H9 (cell line): ENCODE data around the gene MTERF4. TPM values are rescaled to one million over a fixed set of nuclear protein-coding genes. Genes with fewer than 3 reads are reported as not detected.

Source experiments
- DNase-seq: peaks from one replicate; pipeline ENCODE4 v3.0.0-alpha.2; 2017
- H2AFZ ChIP-seq: one replicate; pipeline ENCODE4 v1.6.1; 2013; ENCODE audit warnings: mild to moderate bottlenecking, low read length, control low read depth, moderate library complexity
- H2AK5ac ChIP-seq: 2 replicates; pipeline ENCODE4 v1.6.1; 2013; ENCODE audit warnings: low read length, control low read depth, mixed read lengths; ENCODE audit not compliant: insufficient read length
- H2BK120ac ChIP-seq: one replicate; pipeline ENCODE4 v1.6.1; 2013; ENCODE audit warnings: low read depth, mild to moderate bottlenecking, low read length, control low read depth, inconsistent platforms; ENCODE audit not compliant: poor library complexity, severe bottlenecking
- H2BK12ac ChIP-seq: 2 replicates; pipeline ENCODE4 v1.6.1; 2013; ENCODE audit warnings: low read length, control low read depth, mixed read lengths, low read depth; ENCODE audit not compliant: insufficient read length
- H2BK15ac ChIP-seq: 2 replicates; pipeline ENCODE4 v1.6.1; 2013; ENCODE audit warnings: low read depth, low read length, control low read depth
- H2BK20ac ChIP-seq: one replicate; pipeline ENCODE4 v1.6.1; 2013; ENCODE audit warnings: low read depth, mild to moderate bottlenecking, low read length, control low read depth, inconsistent platforms; ENCODE audit not compliant: poor library complexity, severe bottlenecking
- H2BK5ac ChIP-seq: 2 replicates; pipeline ENCODE4 v1.6.1; 2013; ENCODE audit warnings: low read length, control low read depth, mixed read lengths; ENCODE audit not compliant: insufficient read length
- H3K14ac ChIP-seq: 2 replicates; pipeline ENCODE4 v1.6.1; 2013; ENCODE audit warnings: low read length, control low read depth; ENCODE audit not compliant: insufficient read depth
- H3K18ac ChIP-seq: 2 replicates; pipeline ENCODE4 v1.6.1; 2013; ENCODE audit warnings: low read depth, mild to moderate bottlenecking, mixed read lengths, low read length, control low read depth; ENCODE audit not compliant: insufficient read length
- H3K23ac ChIP-seq: 2 replicates; pipeline ENCODE4 v1.6.1; 2013; ENCODE audit warnings: low read length, control low read depth, mixed read lengths, low read depth; ENCODE audit not compliant: insufficient read length
- H3K23me2 ChIP-seq: 2 replicates; pipeline ENCODE4 v1.6.1; 2013; ENCODE audit warnings: low read depth, mild to moderate bottlenecking, mixed read lengths, low read length, control low read depth; ENCODE audit not compliant: insufficient read length, poor library complexity, severe bottlenecking
- H3K27ac ChIP-seq: 2 replicates; pipeline ENCODE4 v1.5.1; 2013; ENCODE audit warnings: low read length, control low read depth, mixed read lengths, low read depth; ENCODE audit not compliant: insufficient read length
- H3K27me3 ChIP-seq: 2 replicates; pipeline ENCODE4 v1.6.1; 2013; ENCODE audit warnings: low read length, control low read depth, inconsistent platforms; ENCODE audit not compliant: insufficient read depth
- H3K4ac ChIP-seq: 2 replicates; pipeline ENCODE4 v1.6.1; 2013; ENCODE audit warnings: low read depth, mild to moderate bottlenecking, control low read depth, inconsistent platforms, low read length, moderate library complexity
- H3K4me1 ChIP-seq: 2 replicates; pipeline ENCODE4 v1.6.1; 2013; ENCODE audit warnings: low read length, control low read depth, inconsistent platforms; ENCODE audit not compliant: insufficient read depth
- H3K4me2 ChIP-seq: 2 replicates; pipeline ENCODE4 v1.6.1; 2013; ENCODE audit warnings: low read length, control low read depth, mixed read lengths; ENCODE audit not compliant: insufficient read length, insufficient read depth
- H3K56ac ChIP-seq: 2 replicates; pipeline ENCODE4 v1.6.1; 2013; ENCODE audit warnings: low read depth, mild to moderate bottlenecking, mixed read lengths, low read length, control low read depth; ENCODE audit not compliant: insufficient read length
- H3K79me1 ChIP-seq: 2 replicates; pipeline ENCODE4 v1.6.1; 2013; ENCODE audit warnings: low read depth, mild to moderate bottlenecking, moderate library complexity, low read length, control low read depth, inconsistent platforms; ENCODE audit not compliant: insufficient read depth, poor library complexity, severe bottlenecking
- H3K79me2 ChIP-seq: 2 replicates; pipeline ENCODE4 v1.6.1; 2013; ENCODE audit warnings: low read length, control low read depth, inconsistent platforms; ENCODE audit not compliant: insufficient read depth
- H3K9ac ChIP-seq: 2 replicates; pipeline ENCODE4 v1.6.1; 2013; ENCODE audit warnings: low read length, control low read depth, mixed read lengths; ENCODE audit not compliant: insufficient read length; ENCODE audit errors: extremely low read depth
- H3K9me3 ChIP-seq: one replicate; pipeline ENCODE4 v1.6.1; 2013; ENCODE audit warnings: low read depth, low read length, inconsistent platforms; ENCODE audit not compliant: control insufficient read depth
- H3T11ph ChIP-seq: one replicate; pipeline ENCODE4 v1.6.1; 2013; ENCODE audit warnings: mild to moderate bottlenecking, low read length, control low read depth, inconsistent platforms
- H4K20me1 ChIP-seq: one replicate; pipeline ENCODE4 v1.6.1; 2013; ENCODE audit not compliant: control insufficient read depth, insufficient read length, insufficient read depth
- H4K5ac ChIP-seq: 2 replicates; pipeline ENCODE4 v1.6.1; 2013; ENCODE audit warnings: low read depth, mild to moderate bottlenecking, mixed read lengths, low read length, control low read depth; ENCODE audit not compliant: insufficient read length
- H4K8ac ChIP-seq: replicated peaks from 2 replicates; pipeline ENCODE4 v1.6.1; 2013; ENCODE audit warnings: low read length, control low read depth, mixed read lengths, low read depth; ENCODE audit not compliant: insufficient read length
- H4K91ac ChIP-seq: 2 replicates; pipeline ENCODE4 v1.6.1; 2013; ENCODE audit warnings: low read depth, mild to moderate bottlenecking, moderate library complexity, mixed read lengths, low read length, control low read depth; ENCODE audit not compliant: insufficient read length
- H3K27ac Mint-ChIP-seq, 3 experiments: 2 replicates in 2 of 3; 3 replicates in 1 of 3; pipeline ENCODE4 v1.8.0; 2020 to 2021; ENCODE audit warnings: mixed read lengths in 3 of 3, mild to moderate bottlenecking in 1 of 3, moderate library complexity in 1 of 3
- H3K27me3 Mint-ChIP-seq: 2 replicates; pipeline ENCODE4 v1.8.0; 2021; ENCODE audit warnings: low read depth, mild to moderate bottlenecking, moderate library complexity, mixed read lengths
- H3K36me3 Mint-ChIP-seq, 3 experiments: 2 replicates in 2 of 3; 3 replicates in 1 of 3; pipeline ENCODE4 v1.8.0; 2020 to 2021; ENCODE audit warnings: low read depth in 3 of 3, mixed read lengths in 3 of 3; ENCODE audit not compliant: insufficient read depth in 1 of 3
- H3K4me1 Mint-ChIP-seq, 2 experiments: 2 replicates each; pipeline ENCODE4 v1.8.0; 2020; ENCODE audit warnings: mixed read lengths in 2 of 2
- H3K4me3 Mint-ChIP-seq, 2 experiments: 2 replicates in 1 of 2; 3 replicates in 1 of 2; pipeline ENCODE4 v1.8.0; 2020 to 2021; ENCODE audit warnings: mild to moderate bottlenecking in 2 of 2, mixed read lengths in 2 of 2, moderate library complexity in 1 of 2
- H3K9me3 Mint-ChIP-seq, 2 experiments: 2 replicates in 1 of 2; 3 replicates in 1 of 2; pipeline ENCODE4 v1.8.0; 2020; ENCODE audit warnings: mild to moderate bottlenecking in 2 of 2, mixed read lengths in 2 of 2, moderate library complexity in 1 of 2
- WGBS: extraction: QIAGEN DNeasy Blood & Tissue Kit; methylation state at CpG from one replicate; pipeline ENCODE4 v1.1.7; 2013; ENCODE audit warnings: missing lambda C conversion rate, low lambda C conversion rate, mixed read lengths; ENCODE audit not compliant: insufficient read length; ENCODE audit errors: extremely low coverage; 5-methylcytosine and 5-hydroxymethylcytosine counted together
- total RNA-seq: library from RNA; stranded (reverse); gene quantifications from 2 replicates; pipeline ENCODE4 v1.2.1, GENCODE V29; 2021
- TF ChIP-seq, protein P1 (sequence below): fragments of 200-600 bp; sonication (generic); conservative IDR thresholded peaks from 3 replicates; pipeline ENCODE4 v1.8.0; 2021; ENCODE audit warnings: antibody characterized with exemption, mild to moderate bottlenecking

The MTERF4 gene
- total RNA-seq, 1 experiment from 2014 or later = 35.0 TPM

DNA sequence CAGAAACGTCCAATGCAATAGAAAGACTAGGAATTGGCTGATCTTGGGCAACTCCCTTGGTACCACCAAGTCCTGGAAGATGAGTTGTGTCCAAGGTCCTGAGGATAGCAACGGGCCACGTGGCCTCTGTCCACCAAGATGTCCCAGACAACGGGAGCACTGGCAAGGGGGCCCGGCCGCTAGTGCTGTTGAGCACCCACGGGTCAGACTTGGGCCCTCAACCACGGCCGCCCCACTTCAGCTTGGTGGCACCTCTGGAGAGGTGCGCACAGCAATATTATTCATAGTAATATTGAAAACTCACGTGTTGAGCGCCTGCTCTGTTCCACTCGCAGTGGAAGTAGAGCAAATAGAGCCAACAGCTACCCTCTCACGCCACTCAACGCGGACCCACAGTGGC is 28.2 kb upstream of the MTERF4 start:
- Histone ChIP-seq H4K91ac (no peak overlapping the region), H3K27ac (no peak overlapping the region), H4K8ac (no peak overlapping the region), H2BK15ac (no peak overlapping the region), H4K5ac (no peak overlapping the region), H2AFZ (no peak overlapping the region), H3K4me2 (no peak overlapping the region), H3K23me2 (no peaks in the 10 kb centered on the region), H3K79me2 (no peaks in the 10 kb centered on the region), H3K56ac (no peak overlapping the region), H2BK120ac (no peak overlapping the region), H3T11ph (no peak overlapping the region), H3K4me1 (no peaks in the 10 kb centered on the region), H3K23ac (no peak overlapping the region), H3K9me3 (no peaks in the 10 kb centered on the region), H3K27me3 (no peaks in the 10 kb centered on the region), H4K20me1 (no peaks in the 10 kb centered on the region), H2BK12ac (no peak overlapping the region), H2AK5ac (no peak overlapping the region), H3K9ac (no peak overlapping the region), H3K79me1 (no peaks in the 10 kb centered on the region), H3K18ac (no peak overlapping the region), H2BK20ac (no peak overlapping the region), H2BK5ac (no peak overlapping the region), H3K4ac (no peak overlapping the region), H3K14ac (no peak overlapping the region)
- H3K36me3 Mint-ChIP-seq = peaks cover 18 to 51% (median 34%) of the 10 kb centered on the region in 3 experiments
- no peaks in the 10 kb centered on the region for H3K4me1 Mint-ChIP-seq
- no peaks in the 10 kb centered on the region for H3K27me3 Mint-ChIP-seq
- WGBS = no CpG with 5 or more reads among the region's 16 CpGs
- H3K9me3 Mint-ChIP-seq = no peaks in the 10 kb centered on the region
- DNase-seq = no peak
- TF ChIP-seq, protein P1, sequence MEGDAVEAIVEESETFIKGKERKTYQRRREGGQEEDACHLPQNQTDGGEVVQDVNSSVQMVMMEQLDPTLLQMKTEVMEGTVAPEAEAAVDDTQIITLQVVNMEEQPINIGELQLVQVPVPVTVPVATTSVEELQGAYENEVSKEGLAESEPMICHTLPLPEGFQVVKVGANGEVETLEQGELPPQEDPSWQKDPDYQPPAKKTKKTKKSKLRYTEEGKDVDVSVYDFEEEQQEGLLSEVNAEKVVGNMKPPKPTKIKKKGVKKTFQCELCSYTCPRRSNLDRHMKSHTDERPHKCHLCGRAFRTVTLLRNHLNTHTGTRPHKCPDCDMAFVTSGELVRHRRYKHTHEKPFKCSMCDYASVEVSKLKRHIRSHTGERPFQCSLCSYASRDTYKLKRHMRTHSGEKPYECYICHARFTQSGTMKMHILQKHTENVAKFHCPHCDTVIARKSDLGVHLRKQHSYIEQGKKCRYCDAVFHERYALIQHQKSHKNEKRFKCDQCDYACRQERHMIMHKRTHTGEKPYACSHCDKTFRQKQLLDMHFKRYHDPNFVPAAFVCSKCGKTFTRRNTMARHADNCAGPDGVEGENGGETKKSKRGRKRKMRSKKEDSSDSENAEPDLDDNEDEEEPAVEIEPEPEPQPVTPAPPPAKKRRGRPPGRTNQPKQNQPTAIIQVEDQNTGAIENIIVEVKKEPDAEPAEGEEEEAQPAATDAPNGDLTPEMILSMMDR = no peak
- H3K27ac Mint-ChIP-seq = no peak overlapping the region
- H3K4me3 Mint-ChIP-seq = no peak overlapping the region
